SU-DHL-6 (cell line): ENCODE measurements around the gene VWA5B1.
"Not testable (repeated sequence)": the region's sequence is repeated elsewhere in the genome, so short reads cannot be mapped to it uniquely, and the experiment has no call there.

Source experiments
- H2AFZ ChIP-seq: fragments of 200-600 bp; sonication (generic); 2 replicates; pipeline ENCODE4 v1.6.1; 2014; ENCODE audit warnings: low read depth, mild to moderate bottlenecking, moderate library complexity, mixed read lengths, antibody characterized with exemption, low read length; ENCODE audit not compliant: severe bottlenecking
- H3F3A ChIP-seq: fragments of 200-600 bp; shearing (Covaris generic); 2 replicates; pipeline ENCODE4 v1.6.0; 2016; ENCODE audit warnings: antibody characterized with exemption, mild to moderate bottlenecking; ENCODE audit not compliant: insufficient read depth
- H3K27ac ChIP-seq: fragments of 200-600 bp; sonication (generic); 2 replicates; pipeline ENCODE4 v1.5.1; 2016; ENCODE audit warnings: low read depth, mild to moderate bottlenecking, low read length, moderate library complexity, mixed read lengths
- H3K27me3 ChIP-seq: fragments of 200-600 bp; sonication (generic), shearing (Covaris generic); 2 replicates; pipeline ENCODE4 v1.6.0; 2014; ENCODE audit warnings: mild to moderate bottlenecking, low read length
- H3K36me3 ChIP-seq: fragments of 200-600 bp; sonication (generic); 2 replicates; pipeline ENCODE4 v1.6.1; 2014; ENCODE audit warnings: mild to moderate bottlenecking, low read length, mixed read lengths
- H3K4me2 ChIP-seq: fragments of 300-600, 200-600 bp; shearing (Covaris generic), sonication (generic); 2 replicates; pipeline ENCODE4 v1.6.0; 2014; ENCODE audit warnings: low read length, low read depth, mild to moderate bottlenecking; ENCODE audit not compliant: poor library complexity, severe bottlenecking
- H3K4me3 ChIP-seq: fragments of 200-600 bp; sonication (generic); 2 replicates; pipeline ENCODE4 v1.5.1; 2014; ENCODE audit warnings: antibody characterized with exemption, low read length, mild to moderate bottlenecking, mixed read lengths; ENCODE audit not compliant: insufficient read depth, poor library complexity, severe bottlenecking
- H3K79me2 ChIP-seq: fragments of 200-600 bp; sonication (generic); 2 replicates; pipeline ENCODE4 v1.6.1; 2014; ENCODE audit warnings: mild to moderate bottlenecking, low read length, moderate library complexity; ENCODE audit not compliant: insufficient read depth
- H3K9ac ChIP-seq: fragments of 200-600 bp; sonication (generic); 2 replicates; pipeline ENCODE4 v1.7.0; 2014; ENCODE audit warnings: mild to moderate bottlenecking, low read length
- H3K9me2 ChIP-seq: fragments of 200-600 bp; sonication (generic); replicated peaks from 2 replicates; pipeline ENCODE4 v1.6.1; 2014; ENCODE audit warnings: low read length; ENCODE audit not compliant: insufficient read depth
- H3K9me3 ChIP-seq: fragments of 200-600 bp; sonication (generic); 2 replicates; pipeline ENCODE4 v1.6.1; 2014; ENCODE audit warnings: low read length, mixed read lengths; ENCODE audit not compliant: insufficient read depth
- H4K20me1 ChIP-seq: fragments of 200-600 bp; sonication (generic); 2 replicates; pipeline ENCODE4 v1.6.1; 2014; ENCODE audit warnings: low read depth, mild to moderate bottlenecking, antibody characterized with exemption, low read length, moderate library complexity, mixed read lengths
- CTCF ChIP-seq: fragments of 200-600 bp; sonication (generic); IDR thresholded peaks from one replicate; pipeline ENCODE4 v1.5.1; 2017; ENCODE audit warnings: antibody characterized with exemption, mild to moderate bottlenecking, low read length, moderate library complexity; ENCODE audit not compliant: insufficient read depth, poor library complexity, severe bottlenecking
- EZH2phosphoT487 ChIP-seq: fragments of 200-600 bp; sonication (generic), shearing (Covaris generic); conservative IDR thresholded peaks from 2 replicates; pipeline ENCODE4 v1.6.1; 2018; ENCODE audit warnings: mild to moderate bottlenecking, antibody characterized with exemption, low read length, moderate library complexity, mixed read lengths

The VWA5B1 gene

DNA sequence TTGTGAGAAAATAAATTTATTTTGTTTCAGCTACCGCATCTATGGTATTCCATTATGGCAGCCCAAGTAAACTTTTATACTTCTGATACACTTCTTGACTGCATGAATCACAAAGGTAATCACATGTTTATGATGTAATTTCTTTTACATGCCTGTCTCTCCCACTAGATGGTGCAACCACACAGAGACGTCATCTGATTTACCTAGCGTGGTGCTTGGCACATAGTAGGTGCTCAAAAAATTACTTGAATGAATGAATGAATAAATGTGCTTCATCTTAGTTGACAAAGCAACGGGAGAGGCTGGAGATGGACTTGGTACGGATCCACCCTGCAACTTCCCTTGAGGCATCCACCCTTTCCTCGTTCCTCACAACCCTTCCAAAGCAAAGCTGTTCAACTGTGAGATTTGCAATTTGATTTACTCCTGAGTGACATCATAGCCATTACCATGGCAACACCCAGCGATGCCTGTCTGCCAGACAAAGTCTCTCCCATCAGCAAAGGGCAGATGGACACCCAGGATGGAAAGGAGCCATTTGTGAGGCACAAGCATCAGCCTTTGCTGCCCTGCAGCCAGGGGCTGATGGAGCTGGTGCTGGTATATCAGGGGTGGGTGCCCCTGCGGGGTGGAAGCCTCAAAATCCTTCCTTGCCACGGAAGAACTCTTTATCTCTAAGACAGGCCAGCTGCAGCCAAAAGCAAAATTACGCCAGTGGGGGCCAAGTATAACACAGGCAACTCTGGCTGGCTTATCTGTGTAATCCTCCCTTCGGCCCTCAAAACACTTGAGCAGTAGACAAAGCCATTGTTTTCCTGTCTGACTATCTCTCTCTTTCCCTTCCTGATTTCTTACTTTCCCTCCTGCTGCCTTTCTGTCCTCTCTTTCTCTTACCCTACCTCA lies 18.9 kb upstream of the VWA5B1 start:
- TF ChIP-seq EZH2phosphoT487 = no peak
- no peak for TF ChIP-seq CTCF
- H3K4me2 ChIP-seq = no peak overlapping the region
- no peaks in the 10 kb centered on the region for H3K9me2 ChIP-seq
- H4K20me1 ChIP-seq = no peaks in the 10 kb centered on the region
- H3K36me3 ChIP-seq = no peaks in the 10 kb centered on the region
- no peaks in the 10 kb centered on the region for H3K79me2 ChIP-seq
- no peaks in the 10 kb centered on the region for H3K27me3 ChIP-seq
- no peaks in the 10 kb centered on the region for H3F3A ChIP-seq
- no peaks in the 10 kb centered on the region for H3K9me3 ChIP-seq
- no peak overlapping the region for H3K9ac ChIP-seq
- no peak overlapping the region for H3K4me3 ChIP-seq
- no peak overlapping the region for H2AFZ ChIP-seq
- no peak overlapping the region for H3K27ac ChIP-seq

DNA sequence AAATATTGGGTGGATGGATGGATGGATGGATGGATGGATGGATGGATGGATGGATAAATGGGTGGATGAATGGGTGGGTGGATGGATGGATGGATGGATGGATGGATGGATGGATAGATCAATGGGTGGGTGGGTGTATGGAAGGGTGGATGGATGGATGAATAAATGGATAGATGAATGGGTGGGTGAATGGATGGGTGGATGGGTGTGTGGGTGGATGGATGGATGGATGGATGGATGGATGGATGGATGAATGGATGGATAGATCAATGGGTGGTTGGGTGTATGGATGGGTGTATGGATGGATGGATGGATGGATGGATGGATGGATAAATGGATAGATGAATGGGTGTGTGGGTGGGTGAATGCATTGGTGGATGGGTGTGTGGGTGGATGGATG lies 17.0 kb upstream of the VWA5B1 start:
- not testable (repeated sequence) for H3K79me2 ChIP-seq, H3K4me2 ChIP-seq, H3K9me2 ChIP-seq, H3K9me3 ChIP-seq, H3F3A ChIP-seq, H3K9ac ChIP-seq, H3K36me3 ChIP-seq, H3K4me3 ChIP-seq, H4K20me1 ChIP-seq, H2AFZ ChIP-seq, H3K27me3 ChIP-seq, H3K27ac ChIP-seq

GRCh38 chr1:20275319-20275925 lies 15.3 kb upstream of the VWA5B1 start:
- Histone ChIP-seq H3K9ac (no peak overlapping the region), H2AFZ (no peak overlapping the region), H3K4me3 (no peak overlapping the region), H3F3A (no peaks in the 10 kb centered on the region), H3K79me2 (no peaks in the 10 kb centered on the region), H3K27me3 (no peaks in the 10 kb centered on the region), H3K9me3 (no peaks in the 10 kb centered on the region), H3K27ac (no peak overlapping the region), H4K20me1 (no peaks in the 10 kb centered on the region), H3K36me3 (no peaks in the 10 kb centered on the region), H3K4me2 (no peak overlapping the region), H3K9me2 (no peaks in the 10 kb centered on the region)
- no peak for TF ChIP-seq EZH2phosphoT487
- TF ChIP-seq CTCF = no peak

DNA sequence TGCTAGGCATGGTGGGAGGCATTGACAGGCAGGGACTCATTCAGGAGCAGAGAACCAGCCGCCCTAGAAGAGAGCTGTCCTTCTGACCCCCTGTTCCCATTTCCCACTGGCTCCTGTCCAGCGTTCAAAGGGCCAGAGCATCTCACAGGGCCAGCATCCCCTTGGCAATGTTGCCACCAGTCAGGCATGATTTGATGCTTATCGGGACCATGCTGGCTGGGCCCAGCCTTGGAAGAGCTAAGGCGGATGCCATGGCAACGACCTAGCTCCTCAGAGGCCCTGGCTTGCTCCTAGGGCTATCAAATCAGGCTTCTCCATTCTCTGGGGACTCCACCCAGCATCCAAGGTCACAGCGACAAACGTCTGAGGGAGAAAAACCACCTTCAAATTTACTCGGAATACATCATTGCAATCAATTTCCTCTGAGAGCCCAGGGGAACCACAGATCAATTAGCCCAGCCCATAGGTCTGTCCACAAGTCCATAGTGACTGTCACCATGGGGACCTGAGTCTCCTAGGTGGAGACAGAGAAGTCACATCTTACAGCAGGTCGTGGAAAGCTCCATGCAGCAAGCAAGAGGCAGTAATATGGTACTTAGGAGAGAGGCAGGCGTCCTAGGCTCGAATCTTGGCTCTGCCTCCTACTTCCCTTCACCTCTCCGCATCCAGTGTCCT lies 14.1 kb upstream of the VWA5B1 start:
- Histone ChIP-seq H3K4me3 (no peak overlapping the region), H3K4me2 (no peak overlapping the region), H3F3A (no peaks in the 10 kb centered on the region), H3K27ac (no peak overlapping the region), H3K36me3 (no peaks in the 10 kb centered on the region), H3K9me2 (no peaks in the 10 kb centered on the region), H3K9me3 (no peaks in the 10 kb centered on the region), H2AFZ (no peak overlapping the region), H3K79me2 (no peaks in the 10 kb centered on the region), H4K20me1 (no peaks in the 10 kb centered on the region), H3K27me3 (no peaks in the 10 kb centered on the region), H3K9ac (no peak overlapping the region)
- TF ChIP-seq EZH2phosphoT487 = no peak
- no peak for TF ChIP-seq CTCF
